Right cardiac atrium (tissue), 5 donors: Measurements from ENCODE around the gene MAB21L2. TPM values are rescaled to one million over a fixed set of nuclear protein-coding genes. Genes with fewer than 3 reads are reported as not detected.

ENCODE experiments used
- ATAC-seq, 2 donors: fragments of 200-7000 bp; cut with Tn5 transposase; one replicate each; pipeline versions ENCODE4 v1.8.0 to v1.9.1; 2020; ENCODE audit warnings: moderate library complexity in 2 of 2, mild to moderate bottlenecking in 1 of 2
- DNase-seq, 3 donors: peaks; one replicate each; pipeline ENCODE4 v3.0.0-alpha.2; 2020
- H3K27ac ChIP-seq: one replicate; pipeline ENCODE4 v1.5.1; 2013; ENCODE audit warnings: mild to moderate bottlenecking, low read length, control low read depth, moderate library complexity
- H3K27me3 ChIP-seq: one replicate; pipeline ENCODE4 v1.6.1; 2013; ENCODE audit not compliant: control insufficient read depth, insufficient read depth
- H3K4me1 ChIP-seq: one replicate; pipeline ENCODE4 v1.6.1; 2013; ENCODE audit warnings: low read length; ENCODE audit not compliant: control insufficient read depth, insufficient read depth
- H3K4me3 ChIP-seq: one replicate; pipeline ENCODE4 v1.5.1; 2013; ENCODE audit warnings: low read length, control low read depth
- H3K9me3 ChIP-seq: one replicate; pipeline ENCODE4 v1.6.1; 2013; ENCODE audit warnings: low read length; ENCODE audit not compliant: control insufficient read depth
- WGBS: extraction: QIAGEN DNeasy Blood & Tissue Kit; methylation state at CpG from one replicate; pipeline ENCODE4 v1.1.7; 2013; 5-methylcytosine and 5-hydroxymethylcytosine counted together
- intact Hi-C, 4 donors: fragments of 100-400 bp; cut with DNase I; formaldehyde crosslinking; loops; one replicate each; pipeline versions ENCODE4 v1.11.0 to v1.14.0; 2022 to 2023
- polyA plus RNA-seq: library from polyadenylated mRNA; stranded (reverse); fragments of 200-250 nt; gene quantifications from one replicate; pipeline ENCODE4 v1.2.3, GENCODE V29; 2013
- total RNA-seq, 4 donors: library from RNA; stranded (reverse); fragmentation: NEBNext Ultra II Directional; extraction: Animal tissue kit (Norgen Biotek cat#: 25700); gene quantifications; one replicate each; pipeline ENCODE4 v1.2.1, GENCODE V29; 2021
- donor health status: healthy with polysubstance abuse.
- donor health status: DM: no; HTN: yes; CAD: no.
- donor health status: DM: no; HTN: no; CAD: no.
- donor health status: DM: no; HTN: yes; CAD: no; lungs with severe emphysema.
- donor health status: DM: yes; HTN: yes; CAD: no.

MAB21L2 gene
- total and polyA plus RNA-seq, 5 donors: 0.31 to 4.7 (median 2.0) TPM

DNA sequence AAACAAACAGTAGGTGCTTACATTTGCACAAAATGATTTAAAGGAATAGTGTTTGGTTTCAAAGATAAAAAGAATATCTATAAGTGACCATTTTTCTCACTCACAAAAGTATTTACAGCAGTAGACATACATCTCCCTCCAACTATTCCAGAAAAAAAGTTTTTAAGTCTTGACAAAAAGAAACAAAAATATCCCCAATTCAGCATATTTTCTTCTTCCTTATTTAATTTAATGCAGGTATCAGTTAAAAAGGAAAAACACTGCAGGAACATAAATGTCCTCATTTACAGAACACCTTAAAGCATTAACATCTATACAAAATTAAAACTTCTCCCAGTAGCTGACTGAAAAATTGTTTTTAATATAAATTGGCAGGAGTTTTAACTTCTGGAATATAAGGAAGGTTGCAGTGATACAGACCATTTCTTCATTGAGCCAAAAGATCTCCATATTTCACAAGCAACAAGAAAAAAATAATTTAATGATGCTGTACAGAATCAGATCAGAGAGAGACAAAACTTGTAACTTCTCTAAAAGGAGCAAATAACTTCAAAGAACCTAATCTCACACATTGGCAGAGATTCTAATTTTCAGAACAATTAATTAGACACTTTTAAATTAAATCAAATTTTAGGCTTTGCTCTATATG is 4.3 kb downstream of the MAB21L2 start:
- Histone ChIP-seq H3K27ac (no peak overlapping the region), H3K9me3 (no peaks in the 10 kb centered on the region), H3K4me3 (no peak overlapping the region), H3K27me3 (no peaks in the 10 kb centered on the region), H3K4me1 (no peaks in the 10 kb centered on the region)
- DNase-seq (no peak), ATAC-seq (no peak)
- intact Hi-C loops: no loop called here

DNA sequence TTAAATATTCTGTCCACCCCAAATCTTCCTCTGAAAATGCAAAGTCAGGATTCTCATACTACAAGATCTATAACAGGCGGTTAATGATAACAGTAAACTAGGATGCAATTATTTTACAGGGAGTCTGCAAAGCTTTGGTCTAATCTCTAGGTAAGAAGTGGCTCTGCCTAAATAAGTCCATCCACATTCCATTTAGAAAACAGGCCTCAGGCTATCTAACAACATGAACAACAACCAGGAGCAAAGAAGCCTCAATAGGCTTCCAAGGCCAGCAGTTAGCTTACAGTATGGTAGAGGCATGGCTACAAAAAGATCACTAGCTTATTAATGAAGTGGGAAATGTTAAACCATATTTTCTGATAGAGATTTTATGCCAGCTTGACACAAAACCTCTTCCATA is 6.4 kb downstream of the MAB21L2 start:
- 98% methylated on average over 1 of the region's 1 CpG for WGBS
- Histone ChIP-seq H3K9me3 (no peaks in the 10 kb centered on the region), H3K27ac (no peak overlapping the region), H3K27me3 (no peaks in the 10 kb centered on the region), H3K4me3 (no peak overlapping the region), H3K4me1 (no peaks in the 10 kb centered on the region)
- ATAC-seq: no peak
- DNase-seq: no peak
- intact Hi-C loops: no loop called here

DNA sequence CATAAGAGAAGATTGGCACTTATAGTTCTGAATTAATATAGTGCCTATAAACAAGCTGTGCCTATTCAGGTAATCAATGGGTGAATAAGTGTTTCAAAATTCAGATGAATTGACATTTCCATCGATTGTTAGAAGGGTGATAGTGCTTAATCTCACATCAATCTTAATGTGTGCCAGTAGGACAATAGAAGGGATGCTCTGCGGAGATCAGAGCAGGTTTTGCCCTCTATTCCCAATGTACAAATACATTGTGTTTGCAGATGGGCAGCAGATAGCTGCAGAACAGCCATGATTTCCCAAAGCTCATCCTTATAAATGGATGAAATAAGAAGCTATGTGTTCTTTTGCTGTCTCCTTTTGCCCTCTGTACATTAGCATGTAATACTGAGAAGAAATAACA is 7.2 kb downstream of the MAB21L2 start:
- 92% methylated on average over 2 of the region's 2 CpGs for WGBS
- Histone ChIP-seq H3K27me3 (no peaks in the 10 kb centered on the region), H3K4me1 (no peaks in the 10 kb centered on the region), H3K27ac (no peak overlapping the region), H3K9me3 (no peaks in the 10 kb centered on the region), H3K4me3 (no peak overlapping the region)
- DNase-seq: no peak
- ATAC-seq: no peak
- intact Hi-C loops: no loop called here

DNA sequence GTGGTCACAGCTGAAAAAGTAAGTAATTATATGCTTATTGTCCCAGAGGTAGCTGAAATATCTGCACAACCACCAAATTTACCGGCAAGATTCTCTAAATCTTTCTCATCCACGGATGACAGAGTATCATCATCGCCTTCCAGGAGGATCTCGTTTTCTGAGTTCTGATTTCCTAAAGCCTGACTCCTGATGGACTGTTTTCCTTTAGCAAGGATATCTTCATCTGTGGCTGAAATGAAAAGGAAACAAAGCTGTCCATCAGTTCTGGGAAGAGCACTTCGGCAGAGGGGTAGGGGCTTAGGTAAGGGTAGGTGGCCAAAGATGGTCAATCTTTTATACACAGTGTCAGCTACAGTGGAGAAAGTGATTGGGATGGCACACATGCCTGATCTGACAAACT is 8.7 kb downstream of the MAB21L2 start:
- no peak for ATAC-seq
- 93% methylated on average over 5 of the region's 5 CpGs for WGBS
- no peak overlapping the region for H3K27ac ChIP-seq

DNA sequence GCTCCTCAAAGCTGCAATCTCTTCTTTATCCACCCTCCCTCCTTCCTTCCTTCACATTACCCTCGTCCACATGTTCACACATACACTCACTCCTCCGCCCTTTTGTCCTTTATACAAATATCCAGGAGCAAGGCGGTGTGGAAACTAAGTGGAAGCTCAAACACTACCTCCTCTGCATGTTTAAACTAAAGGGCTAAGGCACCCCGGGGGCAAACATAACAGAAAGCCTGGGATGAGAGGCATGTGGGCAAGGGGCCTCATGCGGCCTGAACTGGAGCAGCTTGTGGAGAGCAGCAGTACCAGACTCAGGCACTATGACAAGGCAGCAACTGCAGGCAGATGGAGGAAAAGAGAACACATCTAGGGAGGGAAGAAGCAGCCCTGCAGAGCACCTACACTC is 9.5 kb downstream of the MAB21L2 start:
- H3K27ac ChIP-seq: no peak overlapping the region

More for the DNA sequence above, 8.7 kb downstream of the MAB21L2 start:
- Histone ChIP-seq H3K27me3 (no peaks in the 10 kb centered on the region), H3K4me3 (no peak overlapping the region), H3K9me3 (no peaks in the 10 kb centered on the region), H3K4me1 (no peaks in the 10 kb centered on the region)
- intact Hi-C loops: no loop called here
- no peak for DNase-seq

DNA sequence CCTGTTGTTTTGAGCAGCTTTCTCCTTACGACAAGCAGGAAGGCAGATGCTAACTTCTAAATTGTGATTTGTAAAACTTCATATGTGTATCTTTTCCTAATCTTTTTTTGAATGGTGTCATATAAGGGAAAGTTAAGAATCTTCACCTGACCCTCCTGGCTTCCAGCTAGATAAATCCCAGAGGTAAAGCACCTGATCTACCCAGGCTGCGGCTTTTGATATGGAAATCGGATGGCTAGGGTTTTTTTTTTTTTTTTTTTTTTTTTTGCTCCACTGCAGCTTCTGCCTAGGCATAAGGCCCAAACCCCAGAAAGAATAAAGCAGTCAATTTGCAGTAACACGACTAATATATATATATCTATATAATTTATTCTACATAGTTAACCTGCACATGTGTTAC is 10.0 kb downstream of the MAB21L2 start:
- no peaks in the 10 kb centered on the region for H3K27me3 ChIP-seq
- no peaks in the 10 kb centered on the region for H3K4me1 ChIP-seq
- no peak overlapping the region for H3K27ac ChIP-seq
- no peaks in the 10 kb centered on the region for H3K9me3 ChIP-seq
- 93% methylated on average over 4 of the region's 4 CpGs for WGBS
- no peak overlapping the region for H3K4me3 ChIP-seq
- no peak for DNase-seq
- ATAC-seq: no peak
- intact Hi-C loops: no loop called here

More for the DNA sequence above, 9.5 kb downstream of the MAB21L2 start:
- Histone ChIP-seq H3K4me3 (no peak overlapping the region), H3K9me3 (no peaks in the 10 kb centered on the region), H3K4me1 (no peaks in the 10 kb centered on the region), H3K27me3 (no peaks in the 10 kb centered on the region)
- ATAC-seq (no peak), DNase-seq (peak in 1 of 3 donors; percentile 18)
- intact Hi-C loops: no loop called here
- 80% methylated on average over 5 of the region's 5 CpGs for WGBS

DNA sequence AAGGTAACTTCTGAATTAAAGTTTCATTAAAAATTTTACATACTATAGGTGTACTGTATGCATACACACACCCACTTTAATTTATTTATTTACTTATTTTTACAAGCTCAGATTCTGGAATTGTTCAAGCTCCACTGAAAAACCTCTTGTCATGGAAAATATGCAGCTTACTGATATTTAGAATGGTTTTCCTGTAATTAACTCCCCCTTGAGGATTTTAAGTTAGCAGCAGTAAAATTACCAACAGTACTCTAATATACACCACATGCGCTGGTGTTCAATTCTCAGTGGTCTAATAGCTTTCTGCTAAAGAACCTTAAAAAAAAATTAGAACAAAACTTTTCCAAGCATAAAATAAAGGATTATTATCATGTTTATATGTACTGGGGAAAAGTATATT is 12.0 kb downstream of the MAB21L2 start:
- Histone ChIP-seq H3K27me3 (no peaks in the 10 kb centered on the region), H3K9me3 (no peaks in the 10 kb centered on the region), H3K4me3 (no peak overlapping the region), H3K4me1 (no peaks in the 10 kb centered on the region), H3K27ac (no peak overlapping the region)
- WGBS: 89% methylated on average over 1 of the region's 1 CpG
- ATAC-seq (no peak), DNase-seq (no peak)
- intact Hi-C loops: no loop called here

DNA sequence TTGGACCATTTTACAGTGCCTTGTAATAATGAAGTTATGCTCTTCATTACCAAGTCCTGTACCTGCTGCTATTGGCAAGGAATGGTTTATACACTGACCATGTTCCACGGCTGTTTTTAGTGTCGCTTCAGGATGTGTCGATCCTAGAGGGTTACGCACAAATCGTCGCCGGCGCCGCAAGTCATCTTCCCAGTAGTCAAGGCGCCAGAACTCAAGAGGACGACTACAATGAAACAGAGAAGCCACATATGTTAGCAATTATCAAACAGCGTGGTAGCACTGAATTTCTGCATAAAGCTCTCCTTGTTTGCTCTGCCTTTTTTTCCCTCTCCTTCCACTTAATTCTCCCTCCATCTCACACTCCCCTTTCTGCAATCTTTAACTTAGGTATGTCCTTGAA is 17.0 kb downstream of the MAB21L2 start:
- ATAC-seq: no peak
- WGBS: 92% methylated on average over 12 of the region's 12 CpGs
- H3K9me3 ChIP-seq: no peaks in the 10 kb centered on the region
- no peaks in the 10 kb centered on the region for H3K4me1 ChIP-seq
- intact Hi-C loops: no loop called here
- H3K27me3 ChIP-seq: no peaks in the 10 kb centered on the region
- no peak overlapping the region for H3K4me3 ChIP-seq
- no peak for DNase-seq
- no peak overlapping the region for H3K27ac ChIP-seq

DNA sequence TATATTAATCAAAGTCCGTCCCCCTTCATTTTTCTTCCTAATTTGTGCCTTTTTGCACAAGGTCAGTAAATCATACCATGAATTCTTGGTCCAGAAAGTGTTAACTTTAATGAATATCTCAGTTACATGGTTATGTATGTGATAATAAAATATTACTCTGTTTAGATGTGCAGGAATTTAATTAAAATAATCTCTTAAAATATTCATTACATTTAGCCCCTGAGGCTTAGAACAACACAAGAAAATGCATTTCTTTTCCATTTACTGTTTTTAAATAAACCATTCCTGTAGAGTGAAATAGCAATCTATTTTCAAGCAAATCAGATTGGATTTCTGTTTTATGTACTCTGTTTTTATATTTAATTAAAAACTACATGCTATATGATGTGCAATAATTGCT is 17.6 kb downstream of the MAB21L2 start:
- intact Hi-C loops: no loop called here
- H3K27ac ChIP-seq: no peak overlapping the region
- H3K4me1 ChIP-seq: no peaks in the 10 kb centered on the region
- H3K9me3 ChIP-seq: no peaks in the 10 kb centered on the region
- no peaks in the 10 kb centered on the region for H3K27me3 ChIP-seq
- H3K4me3 ChIP-seq: no peak overlapping the region
- DNase-seq (no peak), ATAC-seq (no peak)
- WGBS: 93% methylated on average over 1 of the region's 1 CpG

DNA sequence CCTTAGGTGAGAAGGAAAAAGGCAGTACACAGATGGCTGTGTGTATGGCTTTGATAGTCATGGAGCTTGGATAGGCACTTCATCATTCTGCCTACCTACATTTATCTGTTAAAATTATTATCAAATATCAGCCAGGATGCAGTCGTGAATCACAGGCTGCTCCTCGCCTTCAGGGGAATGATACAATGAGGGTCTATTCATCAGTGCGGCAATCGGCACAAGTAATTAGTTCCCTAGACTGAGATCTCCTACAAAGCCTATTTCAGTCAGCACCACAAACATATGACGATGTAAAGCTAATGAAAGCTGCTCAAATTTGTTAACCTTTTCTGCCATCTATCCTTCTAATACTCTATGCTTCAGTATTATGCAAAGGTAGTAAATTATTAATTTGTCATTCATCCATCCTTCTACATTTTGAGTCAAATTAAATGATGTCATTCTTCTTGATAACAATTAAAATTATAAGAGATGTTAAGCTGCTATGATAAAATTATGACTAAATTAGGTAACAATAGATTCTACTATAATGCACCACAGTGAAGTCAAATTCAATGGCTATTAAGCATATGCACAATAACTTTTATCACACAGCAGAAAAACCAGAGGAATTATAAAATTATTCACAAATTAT is 19.0 kb downstream of the MAB21L2 start:
- 76% methylated on average over 5 of the region's 5 CpGs for WGBS

DNA sequence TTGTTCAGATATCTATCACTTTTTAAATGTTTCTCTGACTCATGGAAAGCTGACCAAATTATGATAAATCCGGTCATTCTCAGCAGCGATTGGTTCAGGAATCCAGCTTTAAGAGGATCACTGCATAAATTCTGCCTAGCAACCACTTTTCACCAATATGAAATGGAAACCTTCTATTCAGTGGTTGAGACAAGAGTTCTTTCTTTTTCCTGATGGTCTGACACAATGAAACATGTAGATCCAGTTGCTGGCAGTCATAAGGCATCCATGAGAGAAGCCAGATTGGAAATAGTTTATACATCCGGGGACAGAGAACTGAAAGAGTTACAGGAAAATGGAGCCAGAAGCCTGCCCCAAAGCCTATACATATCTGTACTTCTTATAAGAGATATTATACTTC is 27.2 kb downstream of the MAB21L2 start:
- intact Hi-C loops: no loop called here
- Histone ChIP-seq H3K27ac (no peak overlapping the region), H3K4me1 (no peaks in the 10 kb centered on the region), H3K4me3 (no peak overlapping the region), H3K27me3 (no peaks in the 10 kb centered on the region), H3K9me3 (no peaks in the 10 kb centered on the region)
- DNase-seq (no peak), ATAC-seq (no peak)
- WGBS: 90% methylated on average over 3 of the region's 3 CpGs

More for the DNA sequence above, 19.0 kb downstream of the MAB21L2 start:
- H3K27ac ChIP-seq: no peak overlapping the region
- H3K4me3 ChIP-seq: no peak overlapping the region
- H3K9me3 ChIP-seq: no peaks in the 10 kb centered on the region
- H3K4me1 ChIP-seq: no peaks in the 10 kb centered on the region
- DNase-seq: no peak
- no peak for ATAC-seq
- H3K27me3 ChIP-seq: no peaks in the 10 kb centered on the region
- intact Hi-C loops: no loop called here

DNA sequence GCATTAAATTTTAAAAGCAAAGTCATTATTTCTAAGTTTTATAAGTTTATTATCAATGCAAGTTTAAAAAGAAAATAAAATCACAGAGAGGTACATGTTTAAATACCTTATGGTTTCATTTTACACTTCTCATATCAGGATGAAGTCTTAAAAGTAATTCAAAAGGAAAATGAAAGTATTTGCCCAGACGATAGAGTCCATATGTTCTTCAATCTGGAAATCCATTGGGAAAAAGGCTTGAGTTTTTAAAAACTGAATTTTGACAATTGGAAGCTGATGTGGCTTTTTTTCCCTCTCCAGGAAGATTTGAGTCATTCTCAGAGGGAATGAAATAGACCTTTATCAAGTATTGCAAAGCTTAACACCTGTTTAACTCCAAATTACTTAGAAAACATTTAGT is 37.1 kb downstream of the MAB21L2 start:
- ATAC-seq (no peak), DNase-seq (no peak)
- Histone ChIP-seq H3K27ac (no peak overlapping the region), H3K27me3 (no peaks in the 10 kb centered on the region), H3K4me1 (no peaks in the 10 kb centered on the region), H3K4me3 (no peak overlapping the region), H3K9me3 (no peaks in the 10 kb centered on the region)
- 34% methylated on average over 1 of the region's 1 CpG for WGBS
- intact Hi-C loops: no loop called here
